ENCODE measurements around the gene LRTM1. TPM values are rescaled to one million over a fixed set of nuclear protein-coding genes. Genes with fewer than 3 reads are reported as not detected.
A peak's percentile ranks its signal among the peaks of the same experiment; 100 is the strongest.

LRTM1 gene
- total RNA-seq, 1 experiment from 2014 or later, result not detected

DNA sequence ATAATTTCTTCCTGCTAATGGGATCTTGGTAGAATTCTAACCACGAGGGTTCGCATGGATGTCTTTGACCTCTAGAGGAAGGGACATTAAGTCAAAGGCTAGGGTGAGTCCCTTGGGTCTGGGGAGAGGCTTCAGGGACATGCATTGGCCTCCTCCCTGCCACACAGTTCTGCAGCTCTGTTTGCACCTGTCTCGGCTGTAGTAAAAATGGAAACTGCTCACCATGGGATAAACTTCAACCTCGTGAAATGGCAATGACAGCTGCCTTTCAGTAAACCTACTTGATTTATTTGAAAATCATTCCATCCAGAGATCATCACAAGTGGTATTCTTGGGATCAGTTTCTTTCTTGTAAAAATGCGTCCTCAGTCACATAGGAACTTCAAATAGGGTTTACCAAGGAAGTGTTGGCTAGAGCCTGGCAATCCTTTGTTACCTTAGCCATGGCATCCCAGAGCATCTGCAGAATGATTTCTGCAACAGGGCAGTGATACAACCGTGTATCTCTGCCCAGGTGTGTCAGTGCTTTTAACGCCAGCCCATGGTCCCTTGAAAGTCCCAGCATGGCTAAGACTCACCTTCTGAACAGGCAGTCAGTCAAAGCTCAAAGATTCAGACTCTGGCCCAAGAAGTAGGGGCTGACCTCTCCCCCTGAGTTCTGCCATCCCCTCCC is 14.0 kb upstream of the LRTM1 start:
- no peak for DNase-seq (ENCODE audit: low read depth)

GRCh38 chr3:54940971-54941370 is 13.1 kb upstream of the LRTM1 start:
- no peak for DNase-seq (ENCODE audit: low read depth)

DNA sequence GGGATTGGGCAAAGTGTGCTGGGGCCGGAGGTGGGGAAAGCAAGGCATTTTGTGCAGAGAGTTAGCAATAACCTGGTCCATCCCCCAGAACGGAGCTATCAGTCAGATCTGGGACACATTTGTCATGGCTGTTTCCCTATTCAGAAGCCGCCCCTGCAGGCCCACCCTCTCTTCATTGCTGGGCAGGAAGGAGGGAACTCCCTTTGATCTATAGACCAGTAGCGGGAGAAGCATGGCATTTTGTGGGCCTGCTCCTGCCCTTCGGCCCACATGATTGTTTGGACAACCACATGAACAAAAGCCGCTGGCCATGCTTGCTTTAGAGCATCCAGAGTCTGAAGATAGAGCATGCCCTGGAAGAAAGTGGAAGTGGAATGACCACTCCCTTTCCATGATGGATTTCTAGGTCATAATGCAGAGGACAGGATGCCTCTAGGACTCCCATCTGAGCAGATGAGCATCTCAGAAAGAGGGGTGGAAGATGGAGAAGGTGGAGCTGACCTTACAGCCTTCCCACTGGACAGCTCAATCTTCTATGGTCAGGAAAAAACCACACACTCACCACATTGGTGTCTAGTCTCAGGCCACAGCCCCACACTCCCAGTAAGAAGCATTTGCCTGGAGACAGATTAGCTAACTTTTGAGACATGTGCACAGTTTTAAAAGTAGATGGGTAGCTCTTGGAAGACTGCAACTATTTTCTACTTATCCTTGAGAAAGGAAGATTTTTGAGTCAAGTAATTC is 11.9 kb upstream of the LRTM1 start:
- peak; percentile 9 for DNase-seq (ENCODE audit: low read depth)

- no peak for DNase-seq (ENCODE audit: low read depth)
These were observed 8.7 kb upstream of the LRTM1 start for GRCh38 chr3:54936561-54936960.

- no peak for DNase-seq (ENCODE audit: low read depth)
These were observed 8.0 kb upstream of the LRTM1 start for GRCh38 chr3:54935869-54936268.

GRCh38 chr3:54932606-54933005 is 4.7 kb upstream of the LRTM1 start:
- DNase-seq (ENCODE audit: low read depth), result no peak

- no peak for DNase-seq (ENCODE audit: low read depth)
These were observed 3.3 kb upstream of the LRTM1 start for GRCh38 chr3:54931182-54931581.

DNA sequence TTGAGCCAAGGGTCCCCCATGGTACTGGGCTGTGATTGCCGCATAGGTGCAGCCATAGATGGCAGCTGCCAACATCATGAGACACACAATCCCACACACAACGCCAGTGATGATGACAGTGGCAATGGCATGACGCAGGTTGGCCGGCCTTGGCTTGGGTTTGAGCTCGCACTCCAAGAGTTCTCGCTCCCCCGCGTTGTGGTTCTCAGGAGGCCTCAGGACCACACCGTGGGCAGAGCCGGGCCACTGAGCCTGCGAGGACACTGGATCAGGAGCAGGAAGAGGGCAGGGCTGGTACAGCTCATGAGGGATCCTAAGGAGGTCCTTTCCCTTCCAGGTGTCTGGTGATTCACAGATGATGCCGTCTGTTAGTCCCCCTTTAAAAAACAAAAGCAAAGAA is 9.3 kb downstream of the LRTM1 start:
- DNase-seq (ENCODE audit: low read depth), result no peak

GRCh38 chr3:54917862-54918261 is 10.0 kb downstream of the LRTM1 start:
- DNase-seq (ENCODE audit: low read depth), result no peak

DNA sequence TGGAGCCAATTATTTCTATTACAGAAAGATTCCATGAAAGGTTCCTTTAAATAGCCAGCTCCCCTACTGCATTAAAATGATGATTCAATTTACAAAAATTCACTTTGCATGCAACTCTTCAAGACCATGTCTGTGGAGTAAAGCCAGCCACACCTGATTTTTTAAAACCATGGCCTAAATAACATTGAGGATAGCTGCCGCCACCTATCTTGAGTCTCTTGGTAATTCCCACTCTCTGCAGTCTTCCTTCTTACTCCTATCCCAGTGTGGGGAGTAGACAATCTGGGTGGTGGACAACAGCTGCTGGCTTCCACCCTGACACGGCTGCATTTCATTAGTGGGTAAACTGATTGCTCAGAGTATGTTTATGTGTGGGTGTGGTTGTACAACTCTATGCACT is 10.7 kb downstream of the LRTM1 start:
- DNase-seq (ENCODE audit: low read depth), result no peak

GRCh38 chr3:54916732-54917131 is 11.1 kb downstream of the LRTM1 start:
- DNase-seq (ENCODE audit: low read depth), result no peak

DNA sequence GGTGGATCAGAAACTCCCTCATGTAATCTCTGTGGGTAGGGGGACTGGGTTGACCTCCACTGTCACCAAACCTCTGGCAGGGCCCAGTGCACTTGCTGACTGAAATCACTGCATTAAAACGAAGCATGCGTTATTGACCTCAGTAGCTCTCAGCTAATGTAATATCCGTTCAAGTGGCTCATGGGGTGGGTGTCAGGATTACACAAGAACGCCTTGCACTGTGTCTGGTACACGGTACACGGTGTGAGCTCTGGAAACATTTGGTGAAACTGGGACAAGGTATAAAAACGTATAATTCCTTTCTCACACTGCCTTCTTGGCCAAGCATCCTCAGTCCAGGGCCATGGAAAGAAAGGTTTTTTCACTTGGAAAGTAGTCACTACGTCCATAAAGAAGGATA is 11.9 kb downstream of the LRTM1 start:
- no peak for DNase-seq (ENCODE audit: low read depth)

DNA sequence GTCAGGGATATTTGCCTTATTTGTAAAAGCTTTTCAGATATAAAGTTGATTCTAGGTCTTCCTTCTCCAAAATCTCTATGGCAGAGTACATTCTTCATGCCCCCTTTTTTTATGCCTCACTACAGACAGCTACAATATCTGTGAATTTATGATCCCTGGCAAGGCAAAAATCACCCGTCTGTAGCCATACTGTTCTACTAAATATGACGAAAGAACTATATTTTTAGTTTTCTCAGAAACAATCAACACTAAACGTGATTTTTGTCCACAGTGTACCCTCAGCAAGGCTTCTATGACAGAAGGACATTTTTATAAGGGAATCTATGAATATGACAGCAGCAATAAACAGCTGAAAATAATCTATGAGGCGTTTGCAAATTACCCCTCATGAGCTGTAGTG is 12.7 kb downstream of the LRTM1 start:
- no peak for DNase-seq (ENCODE audit: low read depth)

GRCh38 chr3:54914180-54914579 is 13.7 kb downstream of the LRTM1 start:
- DNase-seq (ENCODE audit: low read depth), result no peak

- DNase-seq (ENCODE audit: low read depth), result no peak
These were observed 18.7 kb downstream of the LRTM1 start for GRCh38 chr3:54909191-54909590.

- DNase-seq (ENCODE audit: low read depth), result no peak
These were observed 21.1 kb downstream of the LRTM1 start for GRCh38 chr3:54906763-54907162.

- no peak for DNase-seq (ENCODE audit: low read depth)
These were observed 21.9 kb downstream of the LRTM1 start for GRCh38 chr3:54905920-54906319.

DNA sequence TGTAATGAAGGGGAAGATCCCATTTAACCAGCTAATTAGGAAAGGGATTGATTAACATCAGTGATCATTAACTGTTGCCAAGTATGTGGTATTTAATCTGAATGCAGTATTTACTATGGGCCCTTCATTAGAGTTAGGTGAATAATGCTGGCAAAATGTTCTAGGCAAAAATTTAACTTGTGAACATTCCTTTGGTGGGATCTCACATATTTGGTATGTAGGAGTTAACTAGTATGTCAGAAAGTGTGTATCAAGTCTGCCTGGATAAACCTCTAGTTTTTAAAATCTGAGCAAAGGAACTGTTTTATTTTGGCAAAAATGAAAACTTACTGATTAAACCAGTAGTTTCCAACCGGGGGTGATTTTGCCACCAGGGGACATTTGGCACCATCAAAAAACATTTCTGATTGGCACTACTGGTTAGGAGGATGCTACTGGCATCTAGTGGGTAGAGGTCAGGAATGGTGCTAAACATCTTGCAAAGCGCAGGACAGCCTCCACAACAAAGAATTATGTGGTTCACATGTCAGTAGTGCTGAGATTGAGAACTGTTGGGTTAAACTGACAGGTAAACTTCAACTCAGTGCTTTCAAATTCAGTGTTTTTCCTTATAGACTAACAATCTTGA is 22.5 kb downstream of the LRTM1 start:
- DNase-seq (ENCODE audit: low read depth), result no peak

DNA sequence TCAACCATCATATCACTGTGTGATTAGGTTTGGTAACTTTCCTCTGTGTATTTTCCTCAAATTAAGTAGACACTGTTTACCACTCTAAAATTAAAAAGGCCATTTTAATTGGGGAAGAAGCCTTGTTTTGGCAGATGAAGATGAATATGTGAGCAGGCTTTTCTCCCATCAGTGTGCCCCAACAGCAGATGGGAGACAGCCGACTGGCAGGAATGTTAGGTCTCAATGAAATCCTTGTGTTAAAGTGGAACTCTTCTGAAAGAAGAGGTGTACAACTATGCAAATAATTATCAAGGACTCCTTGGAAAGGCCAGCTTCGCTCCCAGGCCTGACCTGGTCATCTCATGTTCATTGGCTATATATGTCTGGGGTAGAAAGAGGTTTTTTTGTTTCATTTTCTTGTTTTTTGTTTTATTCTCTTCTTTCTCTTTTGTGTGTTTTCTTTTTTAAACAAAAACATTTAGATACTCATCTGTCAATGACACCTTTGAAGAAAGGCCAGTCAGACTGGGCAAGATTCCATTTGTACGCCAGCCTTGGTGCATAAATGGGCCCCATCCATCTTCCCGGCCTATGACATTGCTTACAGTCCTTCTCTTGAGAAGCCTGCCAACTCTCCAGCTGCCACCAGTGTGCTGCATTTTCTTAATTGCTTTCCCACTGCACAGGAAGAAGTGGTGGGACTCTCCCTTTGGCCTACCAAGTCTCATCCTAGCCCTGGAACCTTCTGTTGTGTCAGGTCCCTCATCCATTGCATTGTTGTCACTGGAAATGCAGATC is 25.8 kb downstream of the LRTM1 start:
- no peak for DNase-seq (ENCODE audit: low read depth)

DNA sequence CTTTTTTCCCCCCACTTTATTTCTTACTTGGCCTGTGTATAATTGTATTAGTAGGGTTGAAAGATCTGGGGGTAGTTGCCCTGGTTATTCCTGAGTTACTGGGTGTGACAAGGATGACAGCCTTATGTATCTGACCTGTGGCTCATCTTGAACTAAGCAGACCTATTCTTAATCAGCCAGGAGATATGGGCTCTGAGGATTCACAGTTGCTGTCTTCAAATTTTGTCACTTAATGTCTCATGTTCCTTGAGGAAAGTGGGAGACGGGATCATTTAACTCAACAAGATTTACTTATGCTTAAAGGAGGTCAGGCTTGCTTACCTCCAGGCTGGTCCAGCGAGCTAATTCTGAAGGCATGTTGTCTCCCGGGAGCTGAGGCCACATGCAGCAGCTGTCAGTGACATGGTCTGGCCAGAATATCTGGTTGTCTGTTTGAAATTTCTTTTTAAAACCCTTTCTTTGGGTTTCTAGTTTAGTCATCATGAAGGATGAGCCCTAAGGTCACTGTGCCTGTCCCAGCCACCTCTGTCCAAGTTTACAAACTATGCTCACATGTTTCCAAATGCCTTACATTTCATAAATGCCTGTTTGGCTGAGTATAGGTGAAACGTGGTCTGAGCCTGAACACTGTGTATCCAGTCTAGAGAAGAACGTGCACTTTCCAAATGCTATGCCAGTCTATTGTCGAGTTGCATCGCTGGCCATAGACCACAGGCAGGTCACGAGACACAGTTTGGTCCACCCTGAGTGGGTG is 26.8 kb downstream of the LRTM1 start:
- DNase-seq (ENCODE audit: low read depth), result no peak

- DNase-seq (ENCODE audit: low read depth), result no peak
These were observed 28.6 kb downstream of the LRTM1 start for GRCh38 chr3:54899273-54899672.
